ENCODE results near the gene PLXNA3. TPM values are rescaled to one million over a fixed set of nuclear protein-coding genes. Genes with fewer than 3 reads are reported as not detected.

Gene PLXNA3
- polyA plus RNA-seq, 1 experiment = 20.5 TPM

DNA sequence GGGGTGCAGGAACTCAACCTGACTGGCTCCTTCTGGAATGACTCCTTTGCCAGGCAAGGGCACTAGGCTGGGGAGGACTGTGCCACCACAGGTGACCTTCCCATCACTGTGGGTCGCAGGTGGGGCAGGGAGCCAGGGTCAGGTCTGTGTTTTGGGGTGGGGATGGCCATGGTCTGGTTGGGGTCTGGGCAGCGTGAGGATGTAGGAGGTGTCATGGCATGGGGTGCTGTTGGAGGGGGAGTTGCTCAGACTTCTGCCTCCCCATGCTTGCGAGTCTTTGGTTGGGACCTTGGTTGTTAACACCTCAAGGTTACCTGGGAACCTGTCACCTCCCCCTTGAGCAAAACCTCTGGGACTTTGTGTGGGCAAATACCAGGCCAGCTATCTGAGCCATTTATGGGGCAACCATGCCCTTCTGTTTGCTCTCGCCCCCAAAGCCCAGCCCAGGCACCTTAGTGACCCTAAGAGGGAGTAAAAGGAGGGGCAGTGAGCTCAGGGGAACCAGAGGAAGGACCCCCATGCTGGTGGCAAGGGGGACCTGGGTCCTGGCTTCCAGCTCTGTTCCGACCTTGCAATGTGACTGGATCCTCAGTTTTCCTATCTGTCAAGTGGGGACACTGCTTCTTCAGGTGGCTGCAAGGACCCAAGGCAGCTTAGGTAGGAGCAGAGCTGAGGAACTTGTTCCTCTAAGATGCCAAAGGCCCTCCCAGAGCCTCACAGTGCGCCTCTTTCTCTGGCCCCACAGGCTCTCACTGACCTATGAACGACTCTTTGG, 23.5 kb upstream of the PLXNA3 start:
- Histone ChIP-seq H3K27ac (ENCODE audit: low read depth, low read length) (no peak overlapping the region), H3K4me3 (ENCODE audit: low read depth, low read length) (no peak overlapping the region), H3K27me3 (ENCODE audit: control insufficient read depth, insufficient read depth, low read length) (no peaks in the 10 kb centered on the region), H3K9me3 (ENCODE audit: control insufficient read depth, insufficient read depth, low read length) (no peaks in the 10 kb centered on the region)
- TF ChIP-seq, protein P1, sequence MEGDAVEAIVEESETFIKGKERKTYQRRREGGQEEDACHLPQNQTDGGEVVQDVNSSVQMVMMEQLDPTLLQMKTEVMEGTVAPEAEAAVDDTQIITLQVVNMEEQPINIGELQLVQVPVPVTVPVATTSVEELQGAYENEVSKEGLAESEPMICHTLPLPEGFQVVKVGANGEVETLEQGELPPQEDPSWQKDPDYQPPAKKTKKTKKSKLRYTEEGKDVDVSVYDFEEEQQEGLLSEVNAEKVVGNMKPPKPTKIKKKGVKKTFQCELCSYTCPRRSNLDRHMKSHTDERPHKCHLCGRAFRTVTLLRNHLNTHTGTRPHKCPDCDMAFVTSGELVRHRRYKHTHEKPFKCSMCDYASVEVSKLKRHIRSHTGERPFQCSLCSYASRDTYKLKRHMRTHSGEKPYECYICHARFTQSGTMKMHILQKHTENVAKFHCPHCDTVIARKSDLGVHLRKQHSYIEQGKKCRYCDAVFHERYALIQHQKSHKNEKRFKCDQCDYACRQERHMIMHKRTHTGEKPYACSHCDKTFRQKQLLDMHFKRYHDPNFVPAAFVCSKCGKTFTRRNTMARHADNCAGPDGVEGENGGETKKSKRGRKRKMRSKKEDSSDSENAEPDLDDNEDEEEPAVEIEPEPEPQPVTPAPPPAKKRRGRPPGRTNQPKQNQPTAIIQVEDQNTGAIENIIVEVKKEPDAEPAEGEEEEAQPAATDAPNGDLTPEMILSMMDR (IDR thresholded peaks at IDR 0.05; ENCODE audit: low read depth, low read length) = no peak
- DNase-seq (ENCODE audit: low read depth, low spot score) = no peak
- ChIA-PET POLR2A (no interaction called here), CTCF (interaction anchor here (0.7 kb wide), 1 partner anchor 105 kb away, joined by 5 read pairs; no protein-coding TSS in a partner anchor)

DNA sequence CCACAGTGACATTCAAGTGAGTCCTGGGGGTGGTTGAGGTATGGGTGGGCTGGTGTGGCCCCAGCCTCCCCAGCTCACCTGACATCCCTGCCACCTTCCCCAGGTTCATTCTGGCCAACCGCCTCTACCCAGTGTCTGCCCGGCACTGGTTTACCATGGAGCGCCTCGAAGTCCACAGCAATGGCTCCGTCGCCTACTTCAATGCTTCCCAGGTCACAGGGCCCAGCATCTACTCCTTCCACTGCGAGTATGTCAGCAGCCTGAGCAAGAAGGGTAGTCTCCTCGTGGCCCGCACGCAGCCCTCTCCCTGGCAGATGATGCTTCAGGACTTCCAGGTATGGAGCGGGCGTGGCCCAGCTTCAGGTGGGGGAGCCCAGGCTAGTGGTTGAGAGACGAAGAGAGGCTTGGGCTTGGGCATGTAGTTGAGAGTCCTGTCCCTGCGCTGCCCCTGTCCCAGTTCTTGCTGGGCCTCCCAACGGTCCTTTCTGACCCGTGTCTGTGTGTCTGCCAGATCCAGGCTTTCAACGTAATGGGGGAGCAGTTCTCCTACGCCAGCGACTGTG, 22.8 kb upstream of the PLXNA3 start:
- H3K9me3 ChIP-seq (ENCODE audit: control insufficient read depth, insufficient read depth, low read length) = no peaks in the 10 kb centered on the region
- TF ChIP-seq, protein P1 (IDR thresholded peaks at IDR 0.05; ENCODE audit: low read depth, low read length) = no peak
- ChIA-PET POLR2A (no interaction called here), CTCF (interaction anchor here (0.7 kb wide), 1 partner anchor 105 kb away, joined by 5 read pairs; no protein-coding TSS in a partner anchor)
- no peak overlapping the region for H3K4me3 ChIP-seq (ENCODE audit: low read depth, low read length)
- no peak overlapping the region for H3K27ac ChIP-seq (ENCODE audit: low read depth, low read length)
- H3K27me3 ChIP-seq (ENCODE audit: control insufficient read depth, insufficient read depth, low read length) = no peaks in the 10 kb centered on the region
- DNase-seq (ENCODE audit: low read depth, low spot score) = no peak

DNA sequence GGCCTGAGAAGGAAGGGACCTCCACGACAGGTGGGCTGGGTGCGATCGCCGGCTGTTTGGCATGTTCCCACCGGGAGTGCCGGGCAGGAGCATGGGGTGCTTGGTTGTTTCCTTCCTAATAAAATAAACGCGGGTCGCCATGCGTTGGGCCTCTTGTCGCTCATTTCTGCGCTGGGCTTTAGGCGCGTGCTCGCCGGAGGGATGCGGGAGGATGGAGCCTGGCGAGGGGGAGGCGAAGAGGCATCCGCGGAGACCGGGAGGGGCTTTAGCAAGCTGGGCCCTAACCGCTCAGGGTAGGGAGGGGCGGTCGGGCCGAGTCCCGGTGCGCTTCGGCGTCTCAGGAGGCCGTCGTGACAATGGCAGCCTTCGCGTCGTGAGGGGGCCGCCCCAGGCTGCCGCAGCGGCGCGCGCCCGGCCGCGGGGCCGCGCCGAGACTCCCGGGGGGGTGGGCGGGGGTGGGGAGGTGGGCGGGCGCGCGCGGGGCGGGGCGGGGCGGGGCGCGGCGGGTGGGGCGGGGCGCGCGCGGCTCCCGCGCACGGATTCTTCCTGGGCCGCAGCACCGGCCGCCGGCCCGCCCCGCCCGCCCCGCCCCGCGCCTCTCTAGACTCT, 21.6 kb upstream of the PLXNA3 start:
- ChIA-PET POLR2A (no interaction called here), CTCF (no interaction called here)
- Histone ChIP-seq H3K27me3 (ENCODE audit: control insufficient read depth, insufficient read depth, low read length) (no peaks in the 10 kb centered on the region), H3K4me3 (ENCODE audit: low read depth, low read length) (peak overlapping the region; percentile 76), H3K9me3 (ENCODE audit: control insufficient read depth, insufficient read depth, low read length) (no peaks in the 10 kb centered on the region), H3K27ac (ENCODE audit: low read depth, low read length) (no peak overlapping the region)
- TF ChIP-seq, protein P1 (IDR thresholded peaks at IDR 0.05; ENCODE audit: low read depth, low read length) = no peak
- DNase-seq (ENCODE audit: low read depth, low spot score) = no peak

DNA sequence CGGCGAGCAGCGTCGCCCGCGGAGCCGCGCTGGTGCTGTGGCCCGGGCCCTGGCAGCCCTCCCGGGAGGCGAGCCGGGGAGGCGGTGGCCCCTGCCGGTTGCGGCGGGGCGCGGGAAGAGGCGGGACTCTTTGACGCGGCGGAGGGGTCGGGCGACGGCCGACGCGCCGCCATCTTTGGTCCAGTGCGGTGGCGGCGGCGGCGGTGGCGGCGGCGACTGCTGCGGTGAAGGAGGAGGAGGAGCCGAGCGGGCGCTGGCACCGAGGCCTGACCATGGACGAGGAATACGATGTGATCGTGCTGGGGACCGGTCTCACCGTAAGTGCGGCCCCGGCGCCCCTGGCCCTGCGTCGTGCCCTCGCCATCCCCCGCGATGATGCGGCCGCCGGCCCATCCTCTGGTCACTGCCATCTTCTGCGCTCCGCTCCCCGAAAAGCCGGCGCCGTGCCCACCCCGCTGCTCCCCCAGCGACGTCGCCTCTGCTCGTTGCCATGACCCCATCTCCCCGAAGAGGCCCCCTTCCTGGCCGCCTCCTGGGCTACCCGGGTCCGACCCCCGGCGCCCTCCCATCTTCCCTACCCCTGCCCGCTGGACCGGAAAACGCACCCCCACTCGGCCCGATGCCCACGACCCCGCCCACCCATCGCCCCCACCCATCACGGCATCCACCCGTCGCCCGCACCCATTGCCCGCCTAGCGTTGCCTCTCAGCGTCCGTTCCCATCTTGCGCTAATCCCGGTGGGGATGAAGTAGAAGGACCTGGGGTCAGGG, 20.9 kb upstream of the PLXNA3 start, which contains the start of gene GDI1:
TSS of gene GDI1 (plus strand) at position 172 of the 770 bp plus-strand sequence. CDS start at position 273, 101 bp downstream.
- Histone ChIP-seq H3K27ac (ENCODE audit: low read depth, low read length) (no peak within 1 kb of the TSS), H3K4me3 (ENCODE audit: low read depth, low read length) (peak within 1 kb of the TSS; percentile 76), H3K27me3 (ENCODE audit: control insufficient read depth, insufficient read depth, low read length) (no peaks in the 10 kb centered on the region), H3K9me3 (ENCODE audit: control insufficient read depth, insufficient read depth, low read length) (no peaks in the 10 kb centered on the region)
- ChIA-PET POLR2A (no interaction called here), CTCF (no interaction called here)
- TF ChIP-seq, protein P1 (IDR thresholded peaks at IDR 0.05; ENCODE audit: low read depth, low read length) = no peak
- DNase-seq (ENCODE audit: low read depth, low spot score) = no peak
